HG03342 (cell line): Measurements from ENCODE around the gene MBD4.
"Not testable (repeated sequence)": the region's sequence is repeated elsewhere in the genome, so short reads cannot be mapped to it uniquely, and the experiment has no call there.

ENCODE experiments used
- ATAC-seq: cut with Tn5 transposase; IDR thresholded peaks from one replicate; pipeline ENCODE4 v1.9.1; 2021; ENCODE audit warnings: mild to moderate bottlenecking, moderate library complexity; ENCODE audit not compliant: unreplicated experiment

Gene MBD4

GRCh38 chr3:129432671-129433070, 7.1 kb downstream of the MBD4 start:
- no peak for ATAC-seq

GRCh38 chr3:129432036-129432435, 7.7 kb downstream of the MBD4 start:
- ATAC-seq, result no peak

GRCh38 chr3:129429602-129430001, 10.1 kb downstream of the MBD4 start:
- ATAC-seq, result no peak

- no peak for ATAC-seq
Observed at GRCh38 chr3:129429080-129429451, 10.7 kb downstream of the MBD4 start.

- ATAC-seq, result peak; percentile 89
Observed at GRCh38 chr3:129428376-129429079, 11.2 kb downstream of the MBD4 start, which contains the start of gene EFCAB12. Gene EFCAB12, minus strand, starts transcription at chr3:129428636. Its CDS starts 148 bp downstream, at chr3:129428488.

DNA sequence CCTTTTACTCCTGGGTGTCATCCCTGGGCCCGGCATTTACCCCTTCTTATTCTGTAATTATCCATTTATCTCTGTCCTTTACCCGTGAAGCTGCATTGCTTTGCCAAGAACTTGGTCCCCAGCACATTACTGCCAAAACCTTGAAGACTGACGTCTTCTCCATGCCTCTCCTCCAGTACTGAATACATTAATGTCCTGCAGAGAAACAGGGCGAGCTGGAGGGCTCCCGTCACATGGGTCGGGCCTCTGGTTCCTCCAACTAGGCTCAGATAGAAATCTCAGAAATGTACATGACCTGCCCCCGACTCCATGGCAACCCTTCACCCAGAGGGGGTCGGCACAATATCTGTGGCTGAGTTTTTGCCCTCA, 11.8 kb downstream of the MBD4 start:
- no peak for ATAC-seq

GRCh38 chr3:129425619-129426018, 14.1 kb downstream of the MBD4 start:
- ATAC-seq, result no peak

DNA sequence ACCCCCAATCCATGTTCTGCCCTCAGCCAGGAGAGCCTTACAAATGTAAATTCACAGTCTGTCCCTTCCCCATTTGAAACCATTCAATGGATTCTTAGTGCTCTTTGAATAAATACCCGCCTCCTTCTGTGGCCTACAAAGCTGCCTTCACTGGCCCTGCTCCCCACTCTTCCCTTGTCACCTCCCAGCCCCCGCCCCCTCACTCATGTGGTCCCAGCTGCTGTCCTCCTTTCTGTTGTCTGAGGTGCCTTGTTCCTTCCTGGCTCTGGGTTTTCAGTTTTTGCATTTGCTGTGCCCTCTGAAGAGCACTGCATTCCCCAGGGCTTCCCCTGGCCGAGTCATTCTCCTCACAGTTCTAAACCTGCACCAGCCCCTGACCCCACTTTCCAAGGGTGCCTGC, 14.5 kb downstream of the MBD4 start:
- ATAC-seq, result no peak

GRCh38 chr3:129424185-129424841, 15.4 kb downstream of the MBD4 start:
- ATAC-seq, result peak; percentile 70

GRCh38 chr3:129422897-129423296, 16.9 kb downstream of the MBD4 start:
- ATAC-seq, result no peak

- ATAC-seq, result no peak
Observed at GRCh38 chr3:129421988-129422745, 17.6 kb downstream of the MBD4 start.

- ATAC-seq, result no peak
Observed at GRCh38 chr3:129421236-129421883, 18.4 kb downstream of the MBD4 start.

- ATAC-seq, result no peak
Observed at GRCh38 chr3:129419476-129419875, 20.3 kb downstream of the MBD4 start.

DNA sequence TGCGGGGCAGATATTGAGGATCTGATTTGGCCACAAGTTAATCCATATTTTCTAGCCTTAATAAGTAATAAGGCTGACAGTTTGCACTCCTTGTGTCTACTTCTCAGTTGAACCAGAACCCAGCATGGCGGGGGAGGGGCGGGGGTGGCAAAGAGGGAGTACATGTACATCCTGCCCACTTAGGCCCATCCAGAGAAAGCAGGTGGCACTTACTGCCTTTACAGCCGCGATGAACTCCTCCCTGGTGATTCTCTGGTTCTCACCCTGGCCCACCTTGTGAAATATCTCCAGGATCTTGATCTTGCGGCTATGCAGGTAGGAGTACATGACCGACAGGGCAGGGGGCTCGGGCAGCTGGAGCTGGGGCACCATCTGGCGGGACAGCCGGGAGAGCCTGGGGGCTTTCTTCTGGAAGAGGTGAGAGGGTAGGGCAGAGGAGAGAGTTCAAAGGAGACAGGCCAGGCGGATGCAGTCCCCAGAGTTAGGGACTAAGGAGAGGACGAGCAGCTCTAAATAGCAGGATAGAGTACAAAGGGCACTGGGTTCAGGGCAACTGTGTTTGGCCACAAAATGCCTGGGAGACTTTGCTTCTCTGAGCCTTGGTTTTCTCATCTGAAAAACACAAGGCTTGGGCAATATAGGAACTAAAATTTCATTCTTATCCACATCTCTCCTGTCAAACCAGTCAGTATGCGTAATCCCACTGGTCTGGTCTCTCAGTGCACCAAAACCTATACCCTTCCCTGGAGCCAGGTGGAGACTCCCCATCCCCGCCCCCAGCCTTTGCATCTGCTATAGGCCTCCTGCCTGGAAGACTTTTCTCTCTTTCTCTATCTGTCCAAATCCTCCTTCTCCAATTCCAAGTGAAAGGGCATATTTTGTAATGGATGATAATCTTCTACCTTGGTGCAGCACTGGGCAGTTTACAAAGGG, 21.4 kb downstream of the MBD4 start:
- no peak for ATAC-seq

- no peak for ATAC-seq
Observed at GRCh38 chr3:129417326-129417725, 22.4 kb downstream of the MBD4 start.

DNA sequence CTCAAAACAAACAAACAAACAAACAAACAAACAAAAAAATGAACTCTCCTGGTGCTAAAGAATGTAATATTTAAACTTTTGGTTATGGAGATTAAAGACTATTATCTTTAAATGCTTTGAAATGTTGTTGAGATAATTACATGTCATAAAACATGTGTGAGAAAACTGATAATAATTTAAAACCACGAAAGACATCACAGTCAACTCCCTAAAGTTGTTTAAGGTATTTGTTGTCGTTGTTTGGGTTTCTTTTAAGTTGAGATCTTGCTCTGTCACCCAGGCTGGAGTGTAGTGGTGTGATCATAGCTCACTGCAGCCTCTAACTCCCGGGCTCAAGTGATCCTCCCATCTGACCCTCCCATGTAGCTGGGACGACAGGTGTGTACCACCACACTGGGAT, 23.3 kb downstream of the MBD4 start:
- ATAC-seq, result no peak

DNA sequence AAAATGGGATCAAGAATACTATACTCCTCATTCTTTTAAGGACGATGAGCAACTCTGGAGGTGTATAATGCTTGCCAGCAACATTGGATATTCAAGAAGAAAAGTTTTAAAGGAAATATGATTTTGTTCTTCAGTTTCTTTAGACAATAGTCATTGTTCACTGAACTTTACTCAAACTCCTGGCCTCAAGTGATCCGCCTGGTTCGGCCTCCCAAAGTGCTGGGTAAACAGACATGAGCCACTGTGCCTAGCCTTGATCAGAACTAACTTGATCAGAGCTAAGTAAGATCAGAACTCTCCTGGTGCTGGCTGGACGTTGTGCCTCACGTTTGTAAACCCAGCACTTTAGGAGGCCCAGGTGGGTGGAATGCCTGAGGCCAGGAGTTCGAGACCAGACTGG, 23.9 kb downstream of the MBD4 start:
- no peak for ATAC-seq

DNA sequence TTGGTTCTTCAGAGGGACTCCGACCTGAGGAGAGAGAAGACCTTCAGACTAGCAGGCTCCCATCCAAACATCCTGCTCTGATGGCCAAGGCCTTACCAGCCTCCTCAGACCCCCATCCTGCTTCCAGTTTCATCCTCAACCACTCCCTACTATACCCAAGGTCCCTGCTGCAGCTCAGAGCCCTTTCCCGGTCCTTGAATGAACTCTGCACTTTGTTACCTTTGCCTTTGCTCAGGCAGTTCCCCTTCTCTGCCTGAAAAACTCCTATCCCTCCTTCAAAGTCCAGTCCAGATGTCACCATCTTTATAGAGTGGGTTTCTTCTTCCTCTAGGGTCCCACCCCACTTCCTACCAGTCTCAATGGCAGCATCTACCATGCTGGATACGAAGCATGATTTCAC, 24.4 kb downstream of the MBD4 start:
- no peak for ATAC-seq

DNA sequence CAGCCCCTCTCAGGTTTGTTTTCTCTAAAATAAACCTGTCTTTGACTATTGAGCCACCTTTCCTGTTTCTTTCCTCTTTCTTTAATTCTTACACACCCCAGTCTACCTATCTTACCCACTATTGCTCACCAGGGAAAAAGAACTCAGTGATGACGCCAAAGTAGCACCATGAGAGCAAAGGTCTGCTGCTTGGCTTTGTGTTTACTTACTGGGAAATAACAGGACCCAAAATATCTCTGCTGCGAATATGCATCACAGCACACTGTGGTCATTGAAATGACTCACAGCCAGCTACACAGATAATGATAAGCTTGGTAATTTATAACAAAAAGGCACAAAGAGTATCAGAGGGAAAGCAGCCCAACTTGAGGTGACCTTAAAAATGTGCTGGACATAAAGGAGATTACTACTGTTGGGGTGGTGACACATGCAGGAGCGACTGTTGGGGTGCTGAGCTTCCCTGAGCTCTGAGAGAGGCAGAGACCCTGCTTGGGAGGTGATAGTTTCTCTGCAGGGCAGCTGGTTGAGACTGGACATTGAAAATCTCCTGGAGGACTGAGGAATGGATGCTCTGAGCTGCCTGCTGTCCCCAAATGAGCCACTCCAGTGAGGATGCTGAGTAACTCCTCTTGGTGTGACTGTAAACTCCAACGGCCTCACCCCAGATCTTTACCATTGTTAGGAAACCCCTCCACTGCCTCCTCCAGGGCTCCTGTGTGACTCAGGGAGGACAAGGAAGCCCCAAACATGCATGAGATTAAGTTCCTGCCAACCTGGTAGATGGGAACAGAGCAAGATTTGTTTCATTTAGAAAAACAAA, 25.9 kb downstream of the MBD4 start:
- ATAC-seq, result peak; percentile 82

- not testable (repeated sequence) for ATAC-seq
Observed at GRCh38 chr3:129413238-129413637, 26.5 kb downstream of the MBD4 start.
